Stimulated activated CD4-positive, alpha-beta T cell treated with anti-CD3 and anti-CD28 coated beads, Interleukin-1b, Interleukin-23, amount 100 ng/mL, for 24 hours (primary cell): ENCODE results near the gene NODAL.

Experiments
- DNase-seq, 4 experiments: peaks; one replicate each; pipeline ENCODE4 v3.0.0-alpha.2; 2020; ENCODE audit warnings: low read depth in 4 of 4, low spot score in 1 of 4

NODAL gene

DNA sequence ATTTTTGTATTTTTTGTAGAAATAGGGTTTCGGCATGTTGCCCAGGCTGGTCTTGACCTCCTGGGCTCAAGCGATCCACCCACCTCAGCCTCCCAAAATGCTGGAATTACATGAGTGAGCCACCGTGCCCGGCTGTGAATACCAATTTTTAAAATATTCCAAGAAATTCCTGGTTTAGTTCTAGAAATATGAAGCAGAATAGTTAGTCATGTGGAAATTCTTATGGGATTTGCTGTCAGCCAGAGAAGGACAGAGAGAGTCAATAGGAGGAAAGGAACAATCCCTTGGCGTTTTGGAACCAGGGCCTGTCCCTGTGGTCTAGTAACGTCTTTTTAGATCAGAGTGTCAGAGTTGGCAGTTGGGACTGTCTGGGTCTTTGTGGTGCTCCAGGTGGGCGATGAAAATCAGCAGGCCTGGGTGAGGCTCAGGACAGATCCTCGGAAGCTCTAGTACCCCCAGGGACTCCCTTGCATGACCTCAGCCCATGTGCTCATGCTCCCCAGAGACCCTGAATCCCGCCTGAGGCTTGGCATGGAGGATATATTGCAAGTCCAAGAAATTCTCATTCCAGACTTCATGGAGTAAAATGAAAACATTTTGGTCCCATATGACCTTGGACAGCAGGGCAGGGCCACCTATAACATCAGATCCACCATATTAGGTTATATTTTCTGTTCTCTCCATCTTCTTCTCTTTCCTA is 7.8 kb downstream of the NODAL start:
- no peak for DNase-seq

DNA sequence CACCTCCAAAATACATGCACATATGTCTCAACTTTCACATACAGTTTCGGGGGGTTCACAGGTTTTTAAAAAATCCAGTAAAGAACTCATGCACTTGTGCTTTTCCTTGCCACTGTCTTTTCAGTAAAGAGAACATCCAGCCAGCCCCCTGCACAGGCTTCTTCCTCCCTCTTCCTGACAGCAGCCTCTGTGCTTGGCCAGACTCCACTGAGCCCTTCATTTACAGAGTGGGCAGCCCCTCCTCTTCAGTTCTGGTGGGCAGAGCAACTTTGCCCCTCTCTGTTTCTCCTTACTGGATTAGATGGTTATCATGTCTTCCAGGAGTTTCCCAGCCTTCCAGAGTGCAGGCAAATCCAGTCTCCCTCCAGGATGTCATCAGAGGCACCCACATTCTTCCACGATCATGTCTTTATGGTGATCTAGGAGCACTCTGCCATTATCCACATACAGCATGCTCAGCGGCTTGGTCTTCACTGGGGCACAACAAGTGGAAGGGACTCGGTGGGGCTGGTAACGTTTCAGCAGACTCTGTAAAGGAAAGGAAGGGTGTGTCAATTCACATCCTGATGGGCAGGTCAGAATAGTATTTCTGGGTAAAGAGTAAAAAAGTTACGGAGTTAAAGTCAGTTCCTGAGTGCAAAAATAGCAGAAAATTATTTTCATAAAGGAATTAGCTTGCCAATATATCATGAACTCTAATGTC is 8.8 kb downstream of the NODAL start:
- DNase-seq = no peak

DNA sequence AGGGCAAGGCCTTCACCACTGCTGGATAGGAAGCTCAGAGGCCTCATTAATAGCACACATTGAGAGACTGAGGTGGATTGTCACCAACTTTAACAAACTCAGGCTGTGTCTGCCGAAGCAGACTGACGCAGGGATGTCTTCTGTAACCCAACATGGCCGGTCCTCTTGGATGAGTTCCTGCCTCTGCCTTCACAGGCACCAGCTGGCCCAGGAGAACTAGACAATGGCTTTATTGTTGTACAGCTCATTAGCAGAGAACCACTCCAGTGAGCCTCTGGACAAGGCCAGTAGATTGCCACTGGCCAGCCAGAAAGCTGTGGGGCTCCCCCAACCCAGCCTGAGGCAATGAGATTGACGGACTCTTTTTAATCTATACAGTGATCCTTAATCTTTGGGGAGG is 9.4 kb downstream of the NODAL start:
- no peak for DNase-seq

DNA sequence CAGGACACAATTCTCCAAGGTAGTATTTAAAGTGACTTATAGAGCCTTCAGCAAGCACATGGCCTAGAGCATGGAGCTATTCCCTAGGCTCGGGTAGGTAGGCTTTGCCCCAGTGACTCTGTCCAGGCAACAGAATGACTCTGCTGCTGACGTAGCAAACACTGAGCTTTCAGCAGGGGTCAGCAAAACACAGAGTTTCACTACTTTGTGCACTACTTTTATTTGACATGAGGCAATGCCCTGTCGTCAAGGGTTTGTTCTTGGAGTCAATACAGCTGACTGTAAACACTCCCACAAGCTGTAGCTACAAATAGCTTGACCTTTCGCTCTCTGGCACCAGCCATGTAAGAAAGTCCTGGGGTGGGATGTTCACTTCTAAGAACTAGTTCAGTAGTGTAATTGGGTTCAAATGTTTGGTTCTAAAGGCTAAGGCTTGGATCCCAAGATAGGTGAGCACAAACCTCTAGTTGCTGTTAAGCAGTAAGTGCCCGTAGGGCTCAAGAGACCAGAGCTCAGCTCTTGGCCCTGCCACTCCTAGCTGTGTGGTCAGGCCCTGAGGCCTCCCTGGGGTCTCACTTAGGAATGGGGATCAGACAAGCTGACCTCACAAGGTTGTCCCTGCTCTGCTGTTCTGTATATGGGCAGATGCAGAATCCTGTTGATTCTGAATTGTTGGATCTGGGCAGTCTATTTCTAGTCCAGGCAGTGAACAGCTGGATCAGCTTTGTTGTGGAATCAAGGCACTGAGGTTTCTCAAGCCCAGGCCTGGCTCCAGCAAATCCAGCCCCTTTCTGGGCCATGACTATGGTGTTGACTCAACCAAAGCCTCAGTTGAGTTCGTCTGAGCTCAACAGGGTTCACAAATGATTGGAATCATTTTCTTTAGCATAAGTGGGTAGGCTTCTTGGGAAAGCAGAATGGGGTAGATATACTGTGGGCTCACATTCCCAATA is 10.7 kb downstream of the NODAL start:
- DNase-seq = no peak

DNA sequence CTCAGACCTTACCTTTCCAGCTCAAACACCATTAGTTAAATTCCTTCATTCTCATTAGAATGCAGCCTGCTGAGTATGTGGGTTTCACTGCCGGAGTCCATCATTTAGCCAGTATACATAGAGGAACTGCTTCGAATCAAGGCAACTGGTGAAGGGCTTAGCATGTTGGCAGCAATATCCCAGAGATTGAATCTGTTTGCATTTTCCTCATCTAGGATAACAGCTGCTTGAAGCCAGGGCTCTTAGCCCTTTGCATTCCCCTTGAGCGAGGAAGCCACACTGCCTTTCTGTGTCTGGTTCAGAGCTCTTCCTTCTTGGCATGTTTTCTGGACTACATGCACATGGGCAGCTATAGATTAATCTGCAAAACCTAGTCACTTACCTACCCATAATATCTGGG is 14.7 kb downstream of the NODAL start:
- no peak for DNase-seq

DNA sequence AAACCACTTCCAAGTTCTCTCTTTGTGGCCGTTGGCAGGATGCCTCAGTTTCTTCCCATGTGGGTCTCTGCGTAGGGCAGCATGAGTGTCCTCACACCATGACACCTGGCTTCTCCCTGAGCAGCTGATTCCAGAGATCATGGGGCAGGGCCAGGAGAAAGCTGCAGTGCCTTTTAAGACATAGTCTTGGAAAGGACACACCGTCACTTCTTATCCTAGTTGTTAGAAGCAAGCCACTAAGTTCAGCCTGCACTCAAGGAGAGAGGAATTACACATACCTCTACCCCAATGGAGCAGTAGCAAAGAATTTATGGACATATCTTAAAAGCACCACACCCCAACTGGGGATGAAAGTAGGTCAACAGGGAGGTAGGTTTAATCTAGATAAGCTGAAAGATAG is 16.4 kb downstream of the NODAL start:
- no peak for DNase-seq

DNA sequence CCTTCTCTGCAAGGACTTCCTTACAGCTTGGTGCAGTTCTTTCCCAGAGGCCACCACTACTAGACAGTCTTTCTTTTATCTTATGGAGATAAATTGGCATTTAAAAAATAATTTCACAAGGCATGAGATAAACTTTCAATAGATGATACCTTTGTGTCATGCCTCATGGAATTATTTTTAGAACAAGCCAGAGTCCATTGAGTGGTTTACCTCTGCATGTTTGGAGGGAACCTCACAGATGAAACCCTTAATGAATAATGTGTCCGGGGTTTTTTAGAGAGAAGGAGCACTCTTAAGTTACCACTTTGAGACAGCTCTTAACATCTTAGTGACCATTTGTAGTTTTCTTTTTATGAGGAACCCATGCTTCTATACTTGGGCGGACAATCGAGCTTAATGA is 17.2 kb downstream of the NODAL start:
- DNase-seq = no peak

DNA sequence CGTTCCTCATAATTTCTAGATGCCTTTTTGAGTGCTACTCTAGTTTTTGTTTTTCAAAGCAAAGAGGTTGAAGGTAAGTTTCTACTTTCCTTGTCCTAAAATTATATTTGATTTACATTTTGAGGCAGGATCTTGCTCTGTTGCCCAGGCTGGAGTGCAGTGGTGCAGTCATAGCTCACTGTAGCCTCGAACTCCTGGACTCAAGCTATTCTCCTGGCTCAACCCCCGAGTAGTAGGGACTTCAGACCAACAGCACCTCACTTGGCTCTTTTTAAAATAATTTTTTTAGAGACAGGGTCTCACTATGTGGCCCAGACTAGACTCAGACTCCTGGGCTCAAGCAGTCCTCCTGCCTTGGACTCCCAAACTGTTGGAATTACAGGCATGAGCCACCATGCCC is 22.8 kb downstream of the NODAL start:
- DNase-seq = no peak

DNA sequence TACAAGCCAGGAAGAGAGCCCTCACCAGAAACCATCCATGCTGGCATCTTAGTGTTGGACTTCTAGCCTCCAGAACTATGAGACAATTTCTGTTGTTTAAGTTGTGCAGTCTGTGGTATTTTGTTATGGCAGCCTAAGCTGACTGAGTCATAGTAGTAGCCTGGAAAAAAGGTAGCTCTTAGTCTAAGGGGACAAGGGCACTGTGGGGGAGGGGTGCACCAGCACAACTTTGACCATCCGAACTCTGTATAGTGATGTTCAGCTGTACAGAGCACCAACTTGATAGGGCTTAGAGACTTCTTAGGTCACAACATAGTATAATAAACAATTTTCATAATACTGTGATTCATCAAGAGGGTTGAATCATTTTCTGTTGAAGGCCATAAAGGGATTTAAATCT is 23.3 kb downstream of the NODAL start:
- DNase-seq = no peak

DNA sequence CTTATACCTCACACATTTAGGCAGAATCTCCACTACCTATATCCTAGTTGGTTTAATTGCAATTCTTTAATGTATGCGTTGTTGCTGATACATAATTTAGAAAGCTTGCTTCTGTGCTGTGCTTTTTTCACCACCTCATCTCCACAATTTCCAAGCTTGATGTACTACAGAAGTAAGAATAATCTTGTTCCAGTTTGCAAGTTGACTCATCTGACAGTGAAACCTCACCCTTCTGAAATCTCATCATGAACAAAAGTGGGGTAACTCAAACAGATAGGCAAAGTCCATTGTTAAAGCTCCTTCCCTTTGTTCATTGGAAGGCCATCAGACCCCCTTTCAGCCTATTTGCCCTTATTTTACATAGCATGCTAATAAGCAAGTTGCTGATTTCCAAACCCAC is 23.9 kb downstream of the NODAL start:
- no peak for DNase-seq

DNA sequence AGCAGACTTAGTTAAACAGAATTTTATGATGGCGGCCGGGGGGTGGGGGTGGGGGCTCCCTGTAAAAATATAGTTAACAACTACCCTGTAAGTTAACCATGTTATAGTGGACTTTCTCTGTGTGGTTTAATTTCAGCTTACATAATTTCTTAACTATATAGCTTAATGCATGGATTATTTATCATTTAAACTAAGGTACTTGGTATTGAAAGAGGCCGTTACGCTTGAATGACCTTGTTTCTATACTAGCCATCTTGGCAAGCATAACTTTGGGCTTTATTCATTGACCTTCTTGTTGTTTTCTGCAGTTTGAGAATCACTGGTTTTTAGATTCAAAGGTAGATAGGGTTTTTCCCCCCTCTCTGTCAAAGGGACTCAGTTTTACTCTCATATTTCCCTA is 29.1 kb downstream of the NODAL start:
- no peak for DNase-seq

DNA sequence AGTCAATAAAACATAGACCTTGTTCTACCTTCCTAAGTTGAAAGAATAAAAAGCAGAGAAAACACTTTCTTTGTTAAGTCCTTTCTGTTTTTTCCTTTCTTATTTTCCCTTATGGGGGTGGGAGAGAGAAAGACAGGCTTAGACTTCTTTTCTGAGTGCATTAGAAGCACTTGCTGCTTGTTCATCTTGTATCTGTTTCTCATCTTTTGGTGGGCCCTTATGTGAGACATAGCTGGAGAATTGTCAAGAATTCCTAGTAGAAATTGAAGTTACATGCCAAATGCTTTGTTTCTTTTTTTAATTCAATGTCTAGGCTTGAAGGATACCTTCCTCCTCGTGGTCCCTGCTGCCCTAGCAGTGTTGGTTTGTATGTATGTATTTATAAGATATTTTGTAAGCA is 30.9 kb downstream of the NODAL start:
- no peak for DNase-seq

DNA sequence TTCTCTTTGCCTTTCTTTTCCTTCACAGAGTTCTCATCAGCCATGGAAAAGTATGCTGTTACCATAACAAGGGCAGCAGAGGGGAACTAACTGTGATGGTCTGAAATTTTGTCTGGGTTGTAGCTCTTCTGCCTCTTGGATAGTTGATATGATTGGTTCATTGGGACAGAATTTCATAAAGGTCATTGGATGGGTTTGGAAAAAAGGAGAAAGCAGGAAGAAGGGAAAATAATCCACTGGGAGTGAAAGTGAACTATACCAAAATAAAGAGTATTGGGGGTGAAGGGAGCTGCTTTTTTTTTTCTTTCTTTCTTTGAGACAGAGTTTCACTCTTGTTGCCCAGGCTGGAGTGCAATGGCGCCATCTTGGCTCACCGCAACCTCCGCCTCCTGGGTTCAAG is 31.7 kb downstream of the NODAL start:
- no peak for DNase-seq

DNA sequence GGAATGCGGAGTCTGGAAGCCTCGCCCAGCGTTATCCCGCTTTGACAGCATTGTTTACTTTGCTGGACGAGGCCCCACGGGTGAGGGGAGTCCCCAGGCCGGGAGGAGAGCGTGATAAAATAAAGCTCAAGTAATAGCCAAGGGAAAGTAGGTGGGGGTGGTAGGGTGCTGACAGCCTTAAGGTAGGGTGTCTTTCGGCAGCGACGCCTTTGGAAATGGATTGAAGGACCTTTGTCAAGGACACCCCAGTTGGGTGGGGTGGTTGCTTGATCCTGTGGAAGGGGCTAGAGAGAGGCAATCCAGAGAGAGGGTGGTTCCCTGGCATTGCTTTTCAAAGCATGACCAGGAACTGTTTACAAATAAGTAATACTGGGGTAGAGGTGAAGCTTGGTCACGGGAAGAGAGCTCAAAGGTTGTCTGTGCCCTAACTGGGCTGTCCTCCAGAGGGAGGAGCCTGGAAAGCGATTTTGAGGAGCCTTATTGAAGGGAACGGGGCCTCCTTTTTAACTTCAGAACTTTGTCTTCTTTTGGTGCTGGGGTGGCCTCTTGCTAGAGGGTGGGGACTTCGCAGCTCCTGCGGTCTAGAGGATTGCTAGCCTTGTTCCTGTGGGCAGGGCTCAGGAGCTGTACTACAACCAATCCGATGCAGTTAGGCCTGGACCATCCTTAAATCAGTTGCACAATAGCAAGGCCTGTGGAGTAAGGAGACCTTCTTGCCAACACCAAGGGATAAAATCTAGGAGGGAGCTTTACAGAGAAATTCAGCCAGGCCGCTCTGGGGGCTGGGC is 36.2 kb downstream of the NODAL start:
- DNase-seq = no peak

DNA sequence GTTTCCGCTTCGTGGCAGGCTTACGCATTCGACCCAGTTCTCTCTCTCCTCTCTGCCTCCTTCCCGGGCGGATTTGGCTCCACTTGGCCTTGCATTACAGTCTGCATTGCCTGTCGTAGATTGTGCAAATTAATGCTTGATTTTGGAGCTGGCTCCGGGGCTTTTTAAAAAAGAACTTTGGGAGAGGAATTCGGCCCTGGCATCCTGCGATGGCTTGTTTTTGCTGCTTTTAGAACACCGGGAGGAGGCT is 36.8 kb downstream of the NODAL start:
- DNase-seq = no peak

DNA sequence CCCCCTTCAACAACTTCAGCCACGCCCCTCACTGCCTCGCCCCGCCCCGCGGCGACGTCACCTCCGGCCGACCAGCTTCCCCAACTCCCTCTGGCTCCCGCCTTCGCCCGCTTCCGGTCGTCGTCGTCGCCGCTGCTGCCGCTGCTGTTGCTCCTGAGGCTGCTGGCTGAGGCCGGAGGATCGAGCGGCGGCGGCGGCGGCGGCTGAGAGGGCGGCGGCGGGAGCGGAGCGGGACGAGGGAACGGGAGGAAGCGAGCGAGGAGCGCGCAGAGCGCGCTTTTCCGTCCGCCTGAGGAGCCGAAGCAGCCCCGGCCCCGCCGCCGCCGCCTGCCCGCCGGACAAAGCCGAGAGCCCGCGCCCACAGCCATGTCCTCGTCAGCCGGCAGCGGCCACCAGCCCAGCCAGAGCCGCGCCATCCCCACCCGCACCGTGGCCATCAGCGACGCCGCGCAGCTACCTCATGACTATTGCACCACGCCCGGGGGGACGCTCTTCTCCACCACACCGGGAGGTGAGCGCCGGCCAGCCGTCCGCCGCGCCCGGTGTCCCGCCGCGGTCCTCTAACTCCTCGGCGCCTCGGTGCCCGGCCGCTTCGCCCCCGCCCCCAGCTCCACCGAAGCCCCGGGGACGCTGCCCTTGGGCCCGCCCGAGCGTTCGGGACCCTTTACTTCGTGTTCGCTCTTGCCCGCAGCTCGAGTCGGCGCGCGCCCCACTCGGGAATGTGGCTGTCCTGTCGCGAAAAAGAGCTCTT is 37.3 kb downstream of the NODAL start, which contains the start of gene EIF4EBP2:
Gene EIF4EBP2, plus strand, starts transcription at position 110 of the 751 bp plus-strand sequence. Its CDS starts 257 bp downstream, at position 367.
- DNase-seq = peak; percentile 96 to 100 (median 99)

DNA sequence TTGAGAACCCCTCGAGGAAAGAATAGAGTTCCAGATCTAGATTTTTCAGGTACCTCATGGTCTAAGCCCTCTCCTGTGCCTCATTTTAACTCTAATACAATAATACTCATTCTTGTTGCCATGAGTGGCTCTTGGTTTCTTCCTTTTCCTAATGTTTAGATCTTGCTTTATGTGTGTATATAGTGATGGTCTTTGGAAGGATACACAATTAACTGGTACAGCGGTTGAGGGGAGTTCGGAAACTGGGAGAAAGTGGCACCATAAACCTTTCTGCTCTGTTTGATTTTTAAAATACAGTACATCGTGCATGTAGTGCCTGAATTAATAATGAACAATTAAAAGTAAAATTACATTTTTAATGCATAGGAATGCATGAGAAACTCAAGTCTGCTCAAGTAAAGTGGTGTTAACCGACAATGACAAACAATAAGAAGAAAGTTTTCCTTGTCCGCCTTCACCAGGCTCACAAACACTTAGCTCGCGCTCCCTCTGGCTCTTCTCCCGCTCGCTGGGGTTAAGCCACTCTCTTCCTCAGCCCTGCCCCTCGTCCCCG is 37.9 kb downstream of the NODAL start:
- no peak for DNase-seq

DNA sequence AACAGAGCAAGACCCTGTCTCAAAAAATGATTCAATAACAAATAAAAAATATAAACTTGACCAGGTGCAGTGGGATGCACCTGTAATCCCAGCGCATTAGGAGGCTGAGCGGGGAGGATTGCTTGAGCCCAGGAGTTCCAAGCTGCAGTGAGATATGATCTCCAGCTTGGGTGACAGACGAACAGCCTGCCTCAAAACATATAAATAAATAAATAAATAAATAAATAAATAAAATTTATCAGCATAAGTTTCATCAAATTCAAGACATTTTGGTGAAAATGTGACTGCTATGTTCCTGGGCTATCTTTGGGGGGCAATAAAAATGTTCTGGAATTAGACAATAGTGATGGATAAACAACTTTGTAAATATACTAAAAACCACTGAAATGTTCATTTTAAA is 42.3 kb downstream of the NODAL start:
- DNase-seq = no peak

DNA sequence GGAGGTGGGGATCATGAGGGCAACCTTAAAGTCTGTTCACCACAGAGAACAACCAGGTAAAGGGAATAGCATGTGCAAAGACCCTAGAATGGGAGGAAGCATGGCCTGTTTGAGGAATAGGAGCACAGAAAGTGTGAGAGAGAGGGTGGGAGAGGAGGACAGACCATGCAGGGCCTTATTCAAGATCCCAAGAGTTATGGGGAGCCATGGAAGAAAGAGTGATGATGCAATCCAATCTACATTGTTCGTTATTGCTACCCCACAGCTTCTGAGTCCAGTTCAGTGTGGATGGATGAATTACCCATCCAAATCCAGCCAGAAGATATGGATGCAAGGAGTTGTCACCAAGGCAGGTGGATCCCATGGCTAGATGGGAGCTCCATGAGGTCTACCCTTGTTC is 45.3 kb downstream of the NODAL start:
- no peak for DNase-seq

DNA sequence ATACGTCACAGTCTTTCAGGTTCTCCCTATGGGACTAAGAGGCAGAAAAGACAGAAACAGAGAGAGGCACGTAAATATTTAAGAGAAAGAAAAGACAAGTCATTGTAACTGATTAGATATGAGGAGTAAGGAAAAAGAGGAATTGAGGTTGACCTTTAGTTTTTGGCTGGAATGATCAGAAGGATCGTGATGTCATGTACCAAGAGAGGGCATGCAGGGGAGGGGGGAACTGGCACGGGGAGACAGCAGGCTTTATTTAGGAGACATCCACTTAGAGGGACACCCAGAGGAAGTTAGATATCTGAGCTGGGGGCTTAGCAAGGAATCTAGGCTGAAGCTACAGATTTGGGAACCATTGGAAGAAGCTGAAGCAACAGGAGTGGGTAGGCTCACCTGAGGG is 49.8 kb downstream of the NODAL start:
- no peak for DNase-seq
